Mesothelial cell of epicardium (in vitro differentiated cells): ENCODE results near the gene MDM2. TPM values are rescaled to one million over a fixed set of nuclear protein-coding genes. Genes with fewer than 3 reads are reported as not detected.

ENCODE experiments used
- DNase-seq, 2 experiments: peaks; one replicate each; pipeline ENCODE4 v3.0.0; 2021; ENCODE audit warnings: low spot score in 2 of 2; ENCODE audit not compliant: unreplicated experiment in 2 of 2
- H3K27ac Mint-ChIP-seq: 2 replicates; pipeline ENCODE4 v1.8.0; 2021; ENCODE audit warnings: mixed read lengths
- H3K27me3 Mint-ChIP-seq: 2 replicates; pipeline ENCODE4 v1.8.0; 2021; ENCODE audit warnings: low read depth, mixed read lengths
- H3K36me3 Mint-ChIP-seq: 2 replicates; pipeline ENCODE4 v1.8.0; 2021; ENCODE audit warnings: mixed read lengths
- H3K4me1 Mint-ChIP-seq: 2 replicates; pipeline ENCODE4 v1.8.0; 2021; ENCODE audit warnings: mixed read lengths
- H3K4me3 Mint-ChIP-seq: 2 replicates; pipeline ENCODE4 v1.8.0; 2021; ENCODE audit warnings: mild to moderate bottlenecking, moderate library complexity, mixed read lengths
- H3K9me3 Mint-ChIP-seq: 2 replicates; pipeline ENCODE4 v1.8.0; 2021; ENCODE audit warnings: mixed read lengths
- CTCF ChIP-seq: fragments of 200-600 bp; sonication (generic); IDR thresholded peaks from one replicate; pipeline ENCODE4 v1.5.0; 2021; ENCODE audit warnings: antibody characterized with exemption; ENCODE audit not compliant: unreplicated experiment
- total RNA-seq: library from RNA; stranded (reverse); gene quantifications from 3 replicates; pipeline ENCODE4 v1.2.1, GENCODE V29; 2021

The MDM2 gene
- total RNA-seq, 1 donor from 2014 or later = 182 TPM

DNA sequence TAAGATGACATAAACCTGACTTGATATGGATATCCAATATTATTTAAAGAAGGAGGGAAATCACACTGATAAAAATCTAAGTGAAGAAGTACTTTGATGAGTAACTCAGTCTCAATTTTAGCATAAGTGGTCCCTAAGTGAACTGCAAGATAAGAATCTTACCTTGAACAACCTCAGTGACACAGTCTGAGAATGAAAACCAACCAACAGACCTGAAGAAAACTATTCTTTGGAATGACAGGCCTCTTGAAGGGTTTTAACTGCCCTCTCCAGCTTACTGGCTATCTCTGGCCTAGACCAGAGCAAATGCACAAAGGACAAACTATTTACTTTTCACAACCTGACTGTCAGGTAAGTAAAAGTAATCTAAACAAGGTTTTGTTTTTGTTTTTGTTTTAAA, 80.3 kb downstream of the MDM2 start:
- no peak for DNase-seq
- Mint-ChIP-seq H3K36me3 (no peaks in the 10 kb centered on the region), H3K27ac (no peak overlapping the region), H3K4me1 (no peaks in the 10 kb centered on the region), H3K4me3 (no peak overlapping the region), H3K9me3 (no peaks in the 10 kb centered on the region), H3K27me3 (no peaks in the 10 kb centered on the region)
- TF ChIP-seq CTCF = no peak

GRCh38 chr12:68890701-68891113, 82.7 kb downstream of the MDM2 start:
- H3K4me3 Mint-ChIP-seq = no peak overlapping the region
- no peaks in the 10 kb centered on the region for H3K4me1 Mint-ChIP-seq
- no peak for DNase-seq
- no peaks in the 10 kb centered on the region for H3K9me3 Mint-ChIP-seq
- H3K27me3 Mint-ChIP-seq = no peaks in the 10 kb centered on the region
- TF ChIP-seq CTCF = no peak
- H3K27ac Mint-ChIP-seq = no peak overlapping the region
- H3K36me3 Mint-ChIP-seq = no peaks in the 10 kb centered on the region

GRCh38 chr12:68891141-68891540, 83.2 kb downstream of the MDM2 start:
- H3K36me3 Mint-ChIP-seq = no peaks in the 10 kb centered on the region
- no peaks in the 10 kb centered on the region for H3K9me3 Mint-ChIP-seq
- no peak for TF ChIP-seq CTCF
- no peak for DNase-seq
- no peaks in the 10 kb centered on the region for H3K27me3 Mint-ChIP-seq
- no peaks in the 10 kb centered on the region for H3K4me1 Mint-ChIP-seq
- no peak overlapping the region for H3K27ac Mint-ChIP-seq
- no peak overlapping the region for H3K4me3 Mint-ChIP-seq

- no peaks in the 10 kb centered on the region for H3K27me3 Mint-ChIP-seq
- H3K4me1 Mint-ChIP-seq = peaks cover 3% of the 10 kb centered on the region
- TF ChIP-seq CTCF = no peak
- no peaks in the 10 kb centered on the region for H3K36me3 Mint-ChIP-seq
- no peak overlapping the region for H3K27ac Mint-ChIP-seq
- no peaks in the 10 kb centered on the region for H3K9me3 Mint-ChIP-seq
- no peak overlapping the region for H3K4me3 Mint-ChIP-seq
- DNase-seq = no peak
Observed at GRCh38 chr12:68893201-68893600, 85.2 kb downstream of the MDM2 start.

DNA sequence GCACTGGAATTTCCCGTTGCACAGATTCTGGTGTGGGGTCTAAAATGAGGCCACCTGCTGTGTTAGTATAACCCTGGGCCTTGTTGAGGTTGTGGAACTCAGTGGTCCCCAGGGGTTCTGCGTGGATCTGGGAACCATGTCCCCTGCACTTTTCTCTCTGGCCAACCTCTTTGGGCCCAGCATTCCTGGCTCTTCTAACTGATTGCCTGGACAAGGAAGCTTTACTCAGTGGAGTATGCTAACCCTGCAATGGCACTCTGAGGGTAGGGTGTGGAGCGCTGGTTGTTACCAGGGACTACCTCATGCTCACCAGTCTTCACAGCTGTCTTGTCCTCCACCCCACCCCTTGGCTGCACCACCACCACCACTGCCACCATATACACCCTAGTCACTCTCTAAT, 85.8 kb downstream of the MDM2 start:
- Mint-ChIP-seq H3K4me1 (peaks cover 3% of the 10 kb centered on the region), H3K27ac (no peak overlapping the region), H3K9me3 (no peaks in the 10 kb centered on the region), H3K36me3 (no peaks in the 10 kb centered on the region), H3K27me3 (no peaks in the 10 kb centered on the region), H3K4me3 (no peak overlapping the region)
- DNase-seq = no peak
- TF ChIP-seq CTCF = no peak

DNA sequence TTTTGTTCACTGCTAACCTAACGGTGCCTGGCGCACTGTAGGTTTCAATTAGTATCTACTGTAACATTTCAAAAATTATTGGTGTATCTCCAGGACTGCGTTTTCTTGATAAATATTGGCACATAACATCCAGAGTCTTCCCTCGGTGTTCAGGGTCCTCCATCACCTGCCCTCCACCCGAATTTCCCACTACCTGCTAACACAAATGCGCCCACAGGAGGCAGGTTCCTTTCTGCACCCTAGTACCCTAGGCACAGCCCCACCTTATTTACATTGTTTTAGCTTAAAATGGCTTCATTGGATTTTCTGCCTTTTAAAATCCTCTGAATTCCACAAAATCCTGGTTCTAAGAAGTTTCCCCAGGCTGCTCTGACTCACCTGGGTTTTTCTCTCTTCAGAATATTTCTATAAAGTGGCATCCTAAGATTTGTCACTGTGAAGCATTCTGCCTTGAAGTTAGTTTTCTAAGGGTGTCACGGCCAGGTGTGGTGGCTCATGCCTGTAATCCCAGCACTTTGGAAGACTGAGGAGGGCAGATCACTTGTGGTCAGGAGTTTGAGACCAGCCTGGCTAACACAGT, 86.4 kb downstream of the MDM2 start:
- H3K36me3 Mint-ChIP-seq = no peaks in the 10 kb centered on the region
- DNase-seq = no peak

More for the DNA sequence above, 86.4 kb downstream of the MDM2 start:
- no peak overlapping the region for H3K4me3 Mint-ChIP-seq
- H3K27me3 Mint-ChIP-seq = no peaks in the 10 kb centered on the region
- peaks cover 3% of the 10 kb centered on the region for H3K4me1 Mint-ChIP-seq
- peaks cover under 1% of the 10 kb centered on the region for H3K9me3 Mint-ChIP-seq
- no peak for TF ChIP-seq CTCF
- H3K27ac Mint-ChIP-seq = no peak overlapping the region
